SK-N-SH treated with all-trans-retinoic acid at 6 μM for 48 hours (cell line): Measurements from ENCODE around the gene RAB11FIP3.
A peak's percentile ranks its signal among the peaks of the same experiment; 100 is the strongest.

Experiments used
- CREB5 ChIP-seq: fragments of 250-450 bp; sonication (Bioruptor Pico); IDR thresholded peaks from 2 replicates; pipeline ENCODE4 v1.5.1; 2020; ENCODE audit warnings: low read depth, mild to moderate bottlenecking, moderate library complexity
- CSRNP3 ChIP-seq: fragments of 250-450 bp; sonication (Bioruptor Pico); IDR thresholded peaks from 2 replicates; pipeline ENCODE4 v1.5.1; 2021; ENCODE audit warnings: mild to moderate bottlenecking, moderate library complexity
- ESRRG ChIP-seq: fragments of 250-450 bp; sonication (Bioruptor Pico); IDR thresholded peaks from 2 replicates; pipeline ENCODE4 v1.6.1; 2021; ENCODE audit warnings: mild to moderate bottlenecking
- PATZ1 ChIP-seq: fragments of 250-450 bp; sonication (Bioruptor Pico); IDR thresholded peaks from 2 replicates; pipeline ENCODE4 v1.8.0; 2020; ENCODE audit warnings: mild to moderate bottlenecking, moderate library complexity, borderline replicate concordance
- POU6F1 ChIP-seq: fragments of 250-450 bp; sonication (Bioruptor Pico); IDR thresholded peaks from 2 replicates; pipeline ENCODE4 v1.8.0; 2021; ENCODE audit warnings: low read depth, mild to moderate bottlenecking, moderate library complexity, borderline replicate concordance
- RARB ChIP-seq: fragments of 250-450 bp; sonication (Bioruptor Pico); IDR thresholded peaks from 2 replicates; pipeline ENCODE4 v1.8.0; 2021; ENCODE audit warnings: mild to moderate bottlenecking, moderate library complexity
- SNAI2 ChIP-seq: fragments of 250-450 bp; sonication (Bioruptor Pico); IDR thresholded peaks from 2 replicates; pipeline ENCODE4 v1.5.0; 2020; ENCODE audit warnings: mild to moderate bottlenecking, moderate library complexity
- ZFP30 ChIP-seq: fragments of 450-650 bp; formaldehyde crosslinking; IDR thresholded peaks from 2 replicates; pipeline ENCODE4 v1.5.0; 2022; ENCODE audit warnings: mild to moderate bottlenecking, moderate library complexity
- ZNF565 ChIP-seq: fragments of 450-650 bp; formaldehyde crosslinking; conservative IDR thresholded peaks from 2 replicates; pipeline ENCODE4 v1.5.0; 2020; ENCODE audit warnings: low read depth, mild to moderate bottlenecking, moderate library complexity
- ZNF70 ChIP-seq: fragments of 450-650 bp; formaldehyde crosslinking; IDR thresholded peaks from 2 replicates; pipeline ENCODE4 v1.5.0; 2020; ENCODE audit warnings: mild to moderate bottlenecking, moderate library complexity

GRCh38 chr16:565419-566330 lies 140.2 kb downstream of the RAB11FIP3 start:
- TF ChIP-seq RARB (CRISPR knock-in tag), result no peak
- no peak for TF ChIP-seq ESRRG (CRISPR knock-in tag)
- no peak for TF ChIP-seq ZNF565 (CRISPR knock-in tag)
- TF ChIP-seq ZFP30 (CRISPR knock-in tag), result no peak
- TF ChIP-seq ZNF70 (CRISPR knock-in tag), result no peak
- TF ChIP-seq PATZ1, result 0 out of 2 replicates have a peak, but pooled peaks have one; percentile 21
- no peak for TF ChIP-seq POU6F1 (CRISPR knock-in tag)
- no peak for TF ChIP-seq CSRNP3
- TF ChIP-seq CREB5 (CRISPR knock-in tag), result no peak
- TF ChIP-seq SNAI2, result no peak
